HepG2 (cell line): ENCODE measurements around the gene ARHGEF37. TPM values are rescaled to one million over a fixed set of nuclear protein-coding genes. Genes with fewer than 3 reads are reported as not detected.

Source experiments
- ATAC-seq: fragments of 200-7000 bp; cut with Tn5 transposase; 3 replicates; pipeline ENCODE4 v1.9.1; 2020; ENCODE audit warnings: mild to moderate bottlenecking, moderate library complexity
- BruUV-seq: library from RNA; stranded (reverse); fragments of 400-500 nt; replicated peaks from 2 replicates; lab custom pipeline; 2021; lab: Mats Ljungman, UMichigan
- CTCF ChIA-PET: fragments of 300-600 bp; formaldehyde crosslinking; extraction: SDS; loops from one replicate; lab custom pipeline; 2021; ENCODE audit warnings: low total read pairs, inconsistent platforms, low intra/inter-chr PET ratio; lab: Yijun Ruan, JAX
- POLR2A ChIA-PET: fragments of 350-600 bp; sonication (Branson Sonifier 250); formaldehyde crosslinking; loops from one replicate; lab custom pipeline; 2020; ENCODE audit warnings: antibody characterized with exemption, inconsistent platforms; lab: Yijun Ruan, JAX
- DNase-seq: peaks from one replicate; pipeline ENCODE4 v3.0.0-alpha.2; 2015; ENCODE audit warnings: low spot score
- FAIRE-seq: peaks from 3 replicates; lab custom pipeline; 2011; peaks lifted over from hg19 to GRCh38; lab: Jason Lieb, UNC
- H2AFZ ChIP-seq: one replicate; pipeline ENCODE4 v1.6.1; 2011; ENCODE audit warnings: low read length, inconsistent platforms
- H3K27ac ChIP-seq: fragments of 300-600 bp; 3 replicates; pipeline ENCODE4 v1.8.0; 2011; ENCODE audit warnings: mixed run types, mild to moderate bottlenecking, mixed read lengths, low read length, inconsistent platforms; ENCODE audit not compliant: insufficient read depth; ENCODE audit errors: extremely low read length
- H3K27me3 ChIP-seq, 2 experiments: fragments of 200-600 bp in 1 of 2; 2 replicates in 1 of 2; 3 replicates in 1 of 2; pipeline versions ENCODE4 v1.6.0 to v1.8.0; 2011; ENCODE audit warnings: low read length in 2 of 2, mild to moderate bottlenecking in 2 of 2, moderate library complexity in 2 of 2, inconsistent platforms in 1 of 2; ENCODE audit not compliant: insufficient read depth in 2 of 2, control insufficient read depth in 1 of 2
- H3K36me3 ChIP-seq, 2 experiments: fragments of 200-600 bp in 1 of 2; replicated peaks in 1 of 2; 2 replicates in 1 of 2; 3 replicates in 1 of 2; pipeline versions ENCODE4 v1.5.1 to v1.8.0; 2011; ENCODE audit warnings: low read length in 2 of 2, inconsistent platforms in 1 of 2; ENCODE audit not compliant: insufficient read depth in 2 of 2, control insufficient read depth in 1 of 2
- H3K4me1 ChIP-seq: 2 replicates; pipeline ENCODE4 v1.5.1; 2012; ENCODE audit warnings: low read length, inconsistent platforms; ENCODE audit not compliant: insufficient read depth
- H3K4me2 ChIP-seq: 2 replicates; pipeline ENCODE4 v1.6.0; 2011; ENCODE audit warnings: low read depth, low read length, inconsistent platforms
- H3K4me3 ChIP-seq, 3 experiments: fragments of 200-600 bp in 1 of 3; sonication (generic), shearing (Covaris generic) in 1 of 3; replicated peaks in 1 of 3; 2 replicates each; pipeline ENCODE4 v1.5.1; 2011 to 2016; ENCODE audit warnings: low read length in 3 of 3, inconsistent platforms in 2 of 3, low read depth in 2 of 3, mild to moderate bottlenecking in 2 of 3, control low read depth in 1 of 3, mixed read lengths in 1 of 3; ENCODE audit not compliant: insufficient read depth in 1 of 3
- H3K79me2 ChIP-seq: one replicate; pipeline ENCODE4 v1.6.1; 2011; ENCODE audit warnings: low read length, inconsistent platforms; ENCODE audit not compliant: insufficient read depth
- H3K9ac ChIP-seq: 2 replicates; pipeline ENCODE4 v1.6.0; 2011; ENCODE audit warnings: mild to moderate bottlenecking, low read depth, low read length, inconsistent platforms; ENCODE audit not compliant: insufficient read depth
- H3K9me3 ChIP-seq: 2 replicates; pipeline ENCODE4 v1.5.1; 2012; ENCODE audit warnings: mild to moderate bottlenecking, low read length
- H4K20me1 ChIP-seq: 2 replicates; pipeline ENCODE4 v1.6.0; 2011; ENCODE audit warnings: inconsistent platforms, mild to moderate bottlenecking, low read length, moderate library complexity; ENCODE audit not compliant: insufficient read depth
- BCLAF1 ChIP-seq: fragments of 450-650 bp; IDR thresholded peaks from 2 replicates; pipeline ENCODE4 v1.6.1; 2017; ENCODE audit warnings: mild to moderate bottlenecking
- HNF1B ChIP-seq: sonication (generic); formaldehyde crosslinking; IDR thresholded peaks from 2 replicates; pipeline ENCODE4 v1.5.1; 2020; ENCODE audit warnings: mild to moderate bottlenecking, moderate library complexity, missing genetic modification reagents
- HNRNPL ChIP-seq: fragments of 200-400 bp; formaldehyde crosslinking; IDR thresholded peaks from 2 replicates; pipeline ENCODE4 v1.6.1; 2017; ENCODE audit warnings: mild to moderate bottlenecking, low read depth, low read length
- HNRNPLL ChIP-seq: fragments of 200-400 bp; formaldehyde crosslinking; IDR thresholded peaks from 2 replicates; pipeline ENCODE4 v1.6.1; 2017; ENCODE audit warnings: mild to moderate bottlenecking, low read depth, low read length; ENCODE audit not compliant: poor library complexity, severe bottlenecking
- HOXA5 ChIP-seq: sonication (generic); formaldehyde crosslinking; IDR thresholded peaks from 2 replicates; pipeline ENCODE4 v1.4.0; 2020; ENCODE audit warnings: missing genetic modification reagents
- MED8 ChIP-seq: sonication (generic); formaldehyde crosslinking; IDR thresholded peaks from 2 replicates; pipeline ENCODE4 v1.8.1; 2023; ENCODE audit warnings: mild to moderate bottlenecking, missing genetic modification reagents; ENCODE audit not compliant: insufficient replicate concordance
- PAWR ChIP-seq: sonication (generic); formaldehyde crosslinking; IDR thresholded peaks from 2 replicates; pipeline ENCODE4 v1.4.0; 2020; ENCODE audit warnings: missing genetic modification reagents, mild to moderate bottlenecking, borderline replicate concordance
- SPEN ChIP-seq: sonication (generic); formaldehyde crosslinking; IDR thresholded peaks from 2 replicates; pipeline ENCODE4 v1.5.1; 2020; ENCODE audit warnings: low read depth, mild to moderate bottlenecking, missing genetic modification reagents
- ZNF3 ChIP-seq: IDR thresholded peaks from 2 replicates; pipeline ENCODE4 v1.7.0; 2017; ENCODE audit warnings: inconsistent platforms
- WGBS: methylation state at CpG from one replicate; pipeline ENCODE4 v1.1.6; 2017; ENCODE audit warnings: low lambda C conversion rate; 5-methylcytosine and 5-hydroxymethylcytosine counted together
- in situ Hi-C: cut with HindIII; loops from 2 replicates; pipeline ENCODE4 v1.10.0; 2017; ENCODE audit warnings: low pct_unique_long_range_greater_than_20kb; ENCODE audit not compliant: extremely low pct_ligation_motif_present
- intact Hi-C: fragments of 100-400 bp; cut with micrococcal nuclease; formaldehyde crosslinking; loops from one replicate; pipeline ENCODE4 v1.10.0; 2022; ENCODE audit not compliant: unreplicated experiment
- polyA plus RNA-seq, 8 experiments: library from polyadenylated mRNA; depleted of rRNA in 3 of 8; stranded (reverse) in 7 of 8; unstranded in 1 of 8; fragments of >200 nt; fragmentation: Illumina TruSeq in 4 of 8; extraction: Trizol in 4 of 8; gene quantifications; 2 replicates each; pipeline versions ENCODE4 v1.2.1 to v1.2.3, GENCODE V29; 2011 to 2016; ENCODE audit warnings: low read depth in 4 of 8, missing spikeins in 1 of 8, mixed read lengths in 1 of 8; ENCODE audit not compliant: insufficient read depth in 1 of 8
- total RNA-seq, 5 experiments: library from RNA; depleted of rRNA; stranded (reverse); fragments of >200 nt; fragmentation: Illumina TruSeq; extraction: Trizol; gene quantifications; 2 replicates each; pipeline ENCODE4 v1.2.3, GENCODE V29; 2016; ENCODE audit warnings: low read depth in 1 of 5
- TF ChIP-seq, protein P1 (sequence below): sonication (generic); formaldehyde crosslinking; IDR thresholded peaks from 2 replicates; pipeline ENCODE4 v1.4.0; 2020; ENCODE audit warnings: mild to moderate bottlenecking, missing genetic modification reagents
- TF ChIP-seq, protein P2 (sequence below): sonication (generic); formaldehyde crosslinking; IDR thresholded peaks from 2 replicates; pipeline ENCODE4 v1.4.0; 2020; ENCODE audit warnings: missing genetic modification reagents

Gene ARHGEF37
- total and polyA plus RNA-seq, 2 of the 13 experiments (the other 11 are each of a cell fraction or from before 2014, with no cell fraction given), result 0.18 to 0.27 TPM

DNA sequence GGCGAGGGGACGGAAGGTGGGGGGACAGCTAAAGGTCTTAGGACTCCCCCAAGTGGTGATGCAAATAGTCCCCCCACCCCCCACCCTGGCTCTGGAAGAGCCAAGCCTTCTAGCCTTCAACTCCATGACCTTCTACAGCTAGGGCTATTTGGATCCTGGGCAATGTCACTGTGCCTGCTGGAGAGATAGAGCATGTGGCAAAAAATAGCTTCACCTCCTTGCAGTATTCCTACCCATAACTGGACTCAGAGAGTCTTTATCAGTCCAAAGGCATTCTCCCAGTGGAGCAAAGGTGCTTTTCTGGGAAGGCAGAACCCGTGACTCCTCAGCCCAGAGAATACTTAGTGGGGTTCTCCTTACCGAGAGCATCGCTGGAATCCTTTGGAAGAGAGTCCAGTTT lies 100.0 kb downstream of the ARHGEF37 start:
- Histone ChIP-seq H3K27me3 (no peaks in the 10 kb centered on the region), H3K9ac (no peak overlapping the region), H3K4me1 (no peaks in the 10 kb centered on the region), H3K79me2 (no peaks in the 10 kb centered on the region), H3K4me3 (no peak overlapping the region), H3K4me2 (no peak overlapping the region), H4K20me1 (no peaks in the 10 kb centered on the region), H3K27ac (no peak overlapping the region), H3K9me3 (no peaks in the 10 kb centered on the region), H3K36me3 (no peaks in the 10 kb centered on the region), H2AFZ (no peak overlapping the region)
- intact Hi-C loops (no loop called here), in situ Hi-C loops (no loop called here)
- no peak for FAIRE-seq
- 49% methylated on average over 5 of the region's 5 CpGs for WGBS
- ChIA-PET POLR2A (no interaction called here), CTCF (no interaction called here)
- no peak for DNase-seq
- ATAC-seq, result no peak
- BruUV-seq, result no TSS peak
- TF ChIP-seq PAWR (no peak), HNRNPLL (no peak), HOXA5 (CRISPR knock-in tag) (no peak), ZNF3 (CRISPR knock-in tag) (no peak), MED8 (no peak), SPEN (CRISPR knock-in tag) (no peak), HNF1B (CRISPR knock-in tag) (no peak), HNRNPL (no peak), BCLAF1 (no peak)
- TF ChIP-seq, protein P1, sequence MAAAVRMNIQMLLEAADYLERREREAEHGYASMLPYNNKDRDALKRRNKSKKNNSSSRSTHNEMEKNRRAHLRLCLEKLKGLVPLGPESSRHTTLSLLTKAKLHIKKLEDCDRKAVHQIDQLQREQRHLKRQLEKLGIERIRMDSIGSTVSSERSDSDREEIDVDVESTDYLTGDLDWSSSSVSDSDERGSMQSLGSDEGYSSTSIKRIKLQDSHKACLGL (CRISPR knock-in tag), result no peak
- TF ChIP-seq, protein P2, sequence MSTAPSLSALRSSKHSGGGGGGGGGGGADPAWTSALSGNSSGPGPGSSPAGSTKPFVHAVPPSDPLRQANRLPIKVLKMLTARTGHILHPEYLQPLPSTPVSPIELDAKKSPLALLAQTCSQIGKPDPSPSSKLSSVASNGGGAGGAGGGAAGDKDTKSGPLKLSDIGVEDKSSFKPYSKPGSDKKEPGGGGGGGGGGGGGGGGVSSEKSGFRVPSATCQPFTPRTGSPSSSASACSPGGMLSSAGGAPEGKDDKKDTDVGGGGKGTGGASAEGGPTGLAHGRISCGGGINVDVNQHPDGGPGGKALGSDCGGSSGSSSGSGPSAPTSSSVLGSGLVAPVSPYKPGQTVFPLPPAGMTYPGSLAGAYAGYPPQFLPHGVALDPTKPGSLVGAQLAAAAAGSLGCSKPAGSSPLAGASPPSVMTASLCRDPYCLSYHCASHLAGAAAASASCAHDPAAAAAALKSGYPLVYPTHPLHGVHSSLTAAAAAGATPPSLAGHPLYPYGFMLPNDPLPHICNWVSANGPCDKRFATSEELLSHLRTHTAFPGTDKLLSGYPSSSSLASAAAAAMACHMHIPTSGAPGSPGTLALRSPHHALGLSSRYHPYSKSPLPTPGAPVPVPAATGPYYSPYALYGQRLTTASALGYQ, result no peak
